ENCODE data around the gene DEDD. TPM values are rescaled to one million over a fixed set of nuclear protein-coding genes. Genes with fewer than 3 reads are reported as not detected.
A peak's percentile ranks its signal among the peaks of the same experiment; 100 is the strongest.
"Not testable (repeated sequence)": the region's sequence is repeated elsewhere in the genome, so short reads cannot be mapped to it uniquely, and the experiment has no call there.

The DEDD gene
- total RNA-seq, 2 experiments from 2014 or later = 29.7 to 34.0 TPM

GRCh38 chr1:161121042-161121650 lies 11.3 kb downstream of the DEDD start:
- intact Hi-C loops (cut with micrococcal nuclease) = no loop called here
- DNase-seq = no peak
- H3K4me1 Mint-ChIP-seq (ENCODE audit: low read depth) = peaks cover 46% of the 10 kb centered on the region
- H3K27me3 Mint-ChIP-seq (ENCODE audit: low read depth) = no peaks in the 10 kb centered on the region
- peaks cover 47% of the 10 kb centered on the region for H3K36me3 Mint-ChIP-seq (ENCODE audit: low read depth)
- CTCF ChIA-PET = interaction anchor here (0.8 to 2.1 kb wide), 3 partner anchors 12 to 24 kb away, joined by 4 to 11 read pairs (median 5); partner anchors contain the start of gene DEDD
- no peaks in the 10 kb centered on the region for H3K9me3 Mint-ChIP-seq
- peak overlapping the region; percentile 88 for H3K27ac Mint-ChIP-seq
- H3K4me3 Mint-ChIP-seq = no peak overlapping the region

DNA sequence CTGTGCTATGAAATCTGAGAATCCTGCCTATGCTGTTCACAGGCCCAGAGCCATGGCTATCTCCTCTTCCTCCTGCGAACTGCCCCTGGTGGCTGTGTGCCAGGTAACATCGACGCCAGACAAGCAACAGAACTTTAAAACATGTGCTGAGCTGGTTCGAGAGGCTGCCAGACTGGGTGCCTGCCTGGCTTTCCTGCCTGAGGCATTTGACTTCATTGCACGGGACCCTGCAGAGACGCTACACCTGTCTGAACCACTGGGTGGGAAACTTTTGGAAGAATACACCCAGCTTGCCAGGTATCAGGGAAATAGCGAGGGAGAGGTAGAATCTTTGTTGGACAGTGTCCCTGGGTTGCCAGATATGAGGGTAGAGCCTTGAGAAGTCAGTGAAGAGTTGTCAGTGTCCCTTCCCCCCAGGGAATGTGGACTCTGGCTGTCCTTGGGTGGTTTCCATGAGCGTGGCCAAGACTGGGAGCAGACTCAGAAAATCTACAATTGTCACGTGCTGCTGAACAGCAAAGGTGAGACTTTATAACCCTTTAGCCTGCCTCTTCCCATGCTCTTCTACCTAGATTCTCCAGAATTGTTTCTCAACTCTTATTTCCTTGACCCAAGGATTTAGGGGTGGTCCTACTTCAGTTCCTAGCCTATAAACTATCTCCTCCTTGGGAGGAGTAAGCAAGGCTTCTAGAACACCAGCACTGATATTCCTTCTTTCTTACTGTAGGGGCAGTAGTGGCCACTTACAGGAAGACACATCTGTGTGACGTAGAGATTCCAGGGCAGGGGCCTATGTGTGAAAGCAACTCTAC lies 13.2 kb downstream of the DEDD start:
- CTCF ChIA-PET = interaction anchor here (0.8 to 1.1 kb wide), 3 partner anchors 13 to 124 kb away, joined by 3 to 9 read pairs (median 5); partner anchors contain the start of gene DEDD
- Mint-ChIP-seq H3K36me3 (ENCODE audit: low read depth) (peaks cover 52% of the 10 kb centered on the region), H3K4me1 (ENCODE audit: low read depth) (peaks cover 64% of the 10 kb centered on the region), H3K4me3 (peak overlapping the region; percentile 92), H3K27me3 (ENCODE audit: low read depth) (no peaks in the 10 kb centered on the region), H3K27ac (peak overlapping the region; percentile 88), H3K9me3 (no peaks in the 10 kb centered on the region)
- peak; percentile 86 for DNase-seq
- intact Hi-C loops (cut with micrococcal nuclease) = loop anchor here (1.0 kb wide), 4 partner anchors 13 to 51 kb away; partner anchors contain the start of genes DEDD, PPOX and UFC1

GRCh38 chr1:161117759-161118581 lies 14.5 kb downstream of the DEDD start, which contains the start of the genes NIT1 and PFDN2:
NIT1 (plus strand) TSS chr1:161118105; CDS start chr1:161118177, 72 bp downstream.
PFDN2 (minus strand) TSS chr1:161118037; CDS start chr1:161118026, 11 bp downstream.
- Mint-ChIP-seq H3K4me3 (peak within 1 kb of the TSS; percentile 92), H3K4me1 (ENCODE audit: low read depth) (peaks cover 77% of the 10 kb centered on the region)

GRCh38 chr1:161115961-161116360 lies 16.5 kb downstream of the DEDD start:
- H3K27me3 Mint-ChIP-seq (ENCODE audit: low read depth); H3K9me3 Mint-ChIP-seq; DNase-seq: not testable (repeated sequence)
- peaks cover 75% of the 10 kb centered on the region for H3K4me1 Mint-ChIP-seq (ENCODE audit: low read depth)
- peak overlapping the region; percentile 92 for H3K4me3 Mint-ChIP-seq
- peak overlapping the region; percentile 77 for H3K27ac Mint-ChIP-seq
- intact Hi-C loops (cut with micrococcal nuclease) = loop anchor here (1.0 to 2.0 kb wide), 5 partner anchors 16 to 69 kb away; partner anchors contain the start of genes DEDD, PPOX and UFC1
- CTCF ChIA-PET = interaction anchor here (0.6 to 1.2 kb wide), 5 partner anchors 16 to 1264 kb away, joined by 3 to 4 read pairs (median 3); partner anchors contain the start of gene PPOX
- H3K36me3 Mint-ChIP-seq (ENCODE audit: low read depth) = peaks cover 43% of the 10 kb centered on the region

More at GRCh38 chr1:161117759-161118581, 14.5 kb downstream of the DEDD start, which contains the start of the genes NIT1 and PFDN2:
- Mint-ChIP-seq H3K27me3 (ENCODE audit: low read depth) (no peaks in the 10 kb centered on the region), H3K36me3 (ENCODE audit: low read depth) (peaks cover 52% of the 10 kb centered on the region), H3K9me3 (no peaks in the 10 kb centered on the region), H3K27ac (peak within 1 kb of the TSS; percentile 88)
- CTCF ChIA-PET = interaction anchor here (0.6 to 1.4 kb wide), 5 partner anchors 13 to 48 kb away, joined by 3 to 8 read pairs (median 3); partner anchors contain the start of genes ARHGAP30 and PPOX
- intact Hi-C loops (cut with micrococcal nuclease) = no loop called here
- DNase-seq = peak; percentile 90

DNA sequence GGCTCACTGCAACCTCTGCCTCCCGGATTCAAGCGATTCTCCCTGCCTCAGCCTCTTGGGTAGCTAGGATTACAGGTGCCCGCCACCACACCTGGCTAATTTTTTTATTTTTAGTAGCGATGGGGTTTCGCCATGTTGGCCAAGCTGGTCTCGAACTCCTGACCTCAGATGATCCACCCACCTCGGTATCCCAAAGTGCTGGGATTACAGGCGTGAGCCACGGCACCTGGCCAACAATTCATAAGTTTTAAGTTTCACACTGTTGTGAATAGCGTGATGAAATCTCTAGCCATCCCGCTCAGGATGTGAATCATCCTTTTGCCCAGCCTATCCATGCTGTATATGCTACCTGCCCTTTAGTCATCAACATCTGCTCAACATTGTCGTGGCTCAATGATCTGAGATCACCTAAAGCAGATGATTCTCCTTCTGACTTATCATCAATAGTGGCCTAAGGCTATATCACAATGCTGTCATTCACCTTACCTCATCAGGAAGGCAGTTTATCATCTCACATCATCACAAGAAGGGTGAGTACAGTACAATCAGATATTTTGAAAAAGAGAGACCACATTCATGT lies 17.2 kb downstream of the DEDD start:
- H3K27me3 Mint-ChIP-seq (ENCODE audit: low read depth) = no peaks in the 10 kb centered on the region
- H3K4me1 Mint-ChIP-seq (ENCODE audit: low read depth) = peaks cover 69% of the 10 kb centered on the region
- DNase-seq = peak; percentile 78
- H3K4me3 Mint-ChIP-seq = peak overlapping the region; percentile 92
- H3K36me3 Mint-ChIP-seq (ENCODE audit: low read depth) = peaks cover 39% of the 10 kb centered on the region
- H3K9me3 Mint-ChIP-seq = no peaks in the 10 kb centered on the region
- CTCF ChIA-PET = interaction anchor here (1.2 kb wide), 1 partner anchor 16 kb away, joined by 4 read pairs; no protein-coding TSS in a partner anchor
- intact Hi-C loops (cut with micrococcal nuclease) = loop anchor here (1.0 to 2.0 kb wide), 5 partner anchors 17 to 68 kb away; partner anchors contain the start of genes DEDD, PPOX and UFC1
- peak overlapping the region; percentile 77 for H3K27ac Mint-ChIP-seq

DNA sequence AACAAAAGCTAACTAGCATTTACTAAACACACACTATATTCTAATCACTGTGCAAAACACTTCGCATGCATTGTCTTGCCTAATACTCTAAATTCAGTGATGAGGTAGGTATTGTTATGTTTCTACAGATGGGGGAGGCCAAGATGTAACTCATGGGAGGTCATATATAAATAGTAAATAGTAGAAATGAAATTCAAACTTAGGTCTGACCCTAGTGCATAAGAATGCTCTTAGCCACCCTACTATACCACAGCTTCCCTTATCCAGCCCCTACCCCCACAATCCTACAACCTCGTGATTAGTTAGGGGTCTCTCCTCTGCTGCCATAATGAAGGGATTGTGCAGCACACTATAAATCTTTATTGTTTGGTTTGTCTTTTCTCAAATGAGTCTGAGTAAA lies 17.9 kb downstream of the DEDD start:
- no peak for DNase-seq
- H3K27ac Mint-ChIP-seq = peak overlapping the region; percentile 52
- no peaks in the 10 kb centered on the region for H3K9me3 Mint-ChIP-seq
- H3K4me1 Mint-ChIP-seq (ENCODE audit: low read depth) = peaks cover 62% of the 10 kb centered on the region
- H3K27me3 Mint-ChIP-seq (ENCODE audit: low read depth) = no peaks in the 10 kb centered on the region
- H3K36me3 Mint-ChIP-seq (ENCODE audit: low read depth) = peaks cover 36% of the 10 kb centered on the region
- CTCF ChIA-PET = interaction anchor here (0.6 kb wide), 1 partner anchor 1187 kb away, joined by 4 read pairs; no protein-coding TSS in a partner anchor
- no peak overlapping the region for H3K4me3 Mint-ChIP-seq
- intact Hi-C loops (cut with micrococcal nuclease) = loop anchor here (2.0 kb wide), 1 partner anchor 68 kb away; no protein-coding TSS in a partner anchor

- Mint-ChIP-seq H3K36me3 (ENCODE audit: low read depth) (peaks cover 38% of the 10 kb centered on the region), H3K9me3 (no peaks in the 10 kb centered on the region), H3K27me3 (ENCODE audit: low read depth) (no peaks in the 10 kb centered on the region), H3K4me1 (ENCODE audit: low read depth) (peaks cover 56% of the 10 kb centered on the region), H3K27ac (peak overlapping the region; percentile 52), H3K4me3 (no peak overlapping the region)
- intact Hi-C loops (cut with micrococcal nuclease) = loop anchor here (2.0 kb wide), 1 partner anchor 67 kb away; no protein-coding TSS in a partner anchor
- no peak for DNase-seq
- CTCF ChIA-PET = no interaction called here
These were observed 18.6 kb downstream of the DEDD start for GRCh38 chr1:161113915-161114314.

DNA sequence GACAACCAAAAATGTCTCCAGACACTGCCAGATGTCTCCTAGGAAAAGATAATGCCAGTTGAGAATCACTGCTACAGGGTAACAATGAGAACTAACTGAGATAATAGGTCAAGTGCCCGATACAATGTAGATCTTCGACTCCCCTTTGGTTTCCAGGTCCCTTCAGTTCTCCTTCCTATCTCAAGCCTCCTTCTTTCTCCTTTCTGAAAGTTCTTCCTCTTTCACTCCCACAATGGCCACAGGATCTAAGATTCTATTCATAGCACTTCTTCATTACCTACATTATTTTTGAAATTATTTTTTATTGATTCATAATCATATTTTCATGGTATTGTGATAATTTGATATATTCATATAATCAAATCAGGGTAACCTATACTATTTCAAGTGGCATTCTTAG lies 20.9 kb downstream of the DEDD start:
- Mint-ChIP-seq H3K27ac (no peak overlapping the region), H3K36me3 (ENCODE audit: low read depth) (peaks cover 39% of the 10 kb centered on the region), H3K4me1 (ENCODE audit: low read depth) (peaks cover 49% of the 10 kb centered on the region), H3K27me3 (ENCODE audit: low read depth) (no peaks in the 10 kb centered on the region), H3K4me3 (no peak overlapping the region), H3K9me3 (no peaks in the 10 kb centered on the region)
- no peak for DNase-seq
- CTCF ChIA-PET = interaction anchor here (1.0 to 1.9 kb wide), 4 partner anchors 14 to 32 kb away, joined by 3 to 16 read pairs (median 4); partner anchors contain the start of gene KLHDC9
- intact Hi-C loops (cut with micrococcal nuclease) = no loop called here

- Mint-ChIP-seq H3K27ac (no peak overlapping the region), H3K27me3 (ENCODE audit: low read depth) (no peaks in the 10 kb centered on the region), H3K36me3 (ENCODE audit: low read depth) (peaks cover 38% of the 10 kb centered on the region), H3K4me1 (ENCODE audit: low read depth) (peaks cover 48% of the 10 kb centered on the region), H3K4me3 (no peak overlapping the region), H3K9me3 (no peaks in the 10 kb centered on the region)
- intact Hi-C loops (cut with micrococcal nuclease) = no loop called here
- no peak for DNase-seq
- CTCF ChIA-PET = interaction anchor here (1.9 kb wide), 1 partner anchor 14 kb away, joined by 16 read pairs; the partner anchor contains the start of gene KLHDC9
These were observed 21.4 kb downstream of the DEDD start for GRCh38 chr1:161111117-161111516.

- CTCF ChIA-PET = interaction anchor here (0.6 to 2.1 kb wide), 2 partner anchors 109 to 786 kb away, joined by 4 to 8 read pairs; no protein-coding TSS in a partner anchor
These were observed 26.0 kb downstream of the DEDD start for GRCh38 chr1:161106431-161106830.

GRCh38 chr1:161100556-161100955 lies 31.9 kb downstream of the DEDD start:
- Mint-ChIP-seq H3K27ac (no peak overlapping the region), H3K4me1 (ENCODE audit: low read depth) (peaks cover 36% of the 10 kb centered on the region), H3K36me3 (ENCODE audit: low read depth) (peaks cover 21% of the 10 kb centered on the region), H3K27me3 (ENCODE audit: low read depth) (no peaks in the 10 kb centered on the region), H3K9me3 (no peaks in the 10 kb centered on the region), H3K4me3 (no peak overlapping the region)
- intact Hi-C loops (cut with micrococcal nuclease) = no loop called here
- CTCF ChIA-PET = interaction anchor here (1.7 to 10.0 kb wide), 4 partner anchors 30 to 112 kb away, joined by 4 to 221 read pairs (median 117); partner anchors contain the start of genes ARHGAP30, TSTD1 and USF1
- DNase-seq = no peak

More at GRCh38 chr1:161106431-161106830, 26.0 kb downstream of the DEDD start:
- no peak for DNase-seq
- no peaks in the 10 kb centered on the region for H3K27me3 Mint-ChIP-seq (ENCODE audit: low read depth)
- H3K4me1 Mint-ChIP-seq (ENCODE audit: low read depth) = peaks cover 21% of the 10 kb centered on the region
- H3K4me3 Mint-ChIP-seq = no peak overlapping the region
- no peaks in the 10 kb centered on the region for H3K9me3 Mint-ChIP-seq
- peaks cover 32% of the 10 kb centered on the region for H3K36me3 Mint-ChIP-seq (ENCODE audit: low read depth)
- no peak overlapping the region for H3K27ac Mint-ChIP-seq
- intact Hi-C loops (cut with micrococcal nuclease) = no loop called here

All from activated naive CD4-positive, alpha-beta T cell treated with anti-CD3 and anti-CD28 coated beads for 36 hours (primary cell).